Adrenal gland (tissue), 12 donors: ENCODE measurements around the gene RNF222. TPM values are rescaled to one million over a fixed set of nuclear protein-coding genes. Genes with fewer than 3 reads are reported as not detected.

Experiments
- DNase-seq, 7 donors: peaks; one replicate each; pipeline ENCODE4 v3.0.0-alpha.2; 2019 to 2020
- H3K27ac ChIP-seq, 5 donors: fragments of 200-600 bp; sonication (generic) in 4 of 5; 1 replicate in 3 of 5; 2 replicates in 2 of 5; pipeline versions ENCODE4 v1.5.1 to v1.8.0; 2016 to 2020; ENCODE audit warnings: mild to moderate bottlenecking in 1 of 5
- H3K27me3 ChIP-seq: fragments of 200-600 bp; 2 replicates; pipeline ENCODE4 v1.8.0; 2021
- H3K36me3 ChIP-seq, 2 donors: fragments of 200-600 bp; replicated peaks in 1 of 2; 1 replicate in 1 of 2; 2 replicates in 1 of 2; pipeline versions ENCODE4 v1.5.1 to v1.8.0; 2018 to 2022
- H3K4me1 ChIP-seq, 2 donors: fragments of 200-600 bp; replicated peaks in 1 of 2; 1 replicate in 1 of 2; 2 replicates in 1 of 2; pipeline versions ENCODE4 v1.5.1 to v1.8.0; 2018 to 2021
- H3K4me3 ChIP-seq, 4 donors: fragments of 200-600 bp; sonication (generic) in 3 of 4; one replicate each; pipeline ENCODE4 v1.5.1; 2016 to 2018
- H3K9me3 ChIP-seq, 3 donors: fragments of 200-600 bp; sonication (generic) in 1 of 3; replicated peaks in 1 of 3; 1 replicate in 2 of 3; 2 replicates in 1 of 3; pipeline versions ENCODE4 v1.5.1 to v1.8.0; 2016 to 2021
- POLR2A ChIP-seq, 2 donors: fragments of 450-650 bp; IDR thresholded peaks; one replicate each; pipeline ENCODE4 v1.6.1; 2017; ENCODE audit warnings: antibody characterized with exemption in 2 of 2, mild to moderate bottlenecking in 2 of 2, moderate library complexity in 1 of 2
- WGBS, 4 donors: extraction: QIAGEN DNeasy Blood & Tissue Kit in 2 of 4; methylation state at CpG; one replicate each; pipeline versions ENCODE4 v1.1.5 to v1.1.7; 2013 to 2017; 5-methylcytosine and 5-hydroxymethylcytosine counted together
- intact Hi-C, 2 donors: fragments of 100-400 bp; cut with DNase I; formaldehyde crosslinking; loops; one replicate each; pipeline versions ENCODE4 v1.14.1 to v1.15.0; 2022 to 2023
- polyA plus RNA-seq, 3 donors: library from polyadenylated mRNA; stranded (reverse); fragments of 200-250 nt in 2 of 3; fragments of 350-450 nt in 1 of 3; fragmentation: Illumina TruSeq in 1 of 3; extraction: RNeasy Lipid Tissue Mini Kit (QIAGEN cat#74804) in 1 of 3; gene quantifications; one replicate each; pipeline ENCODE4 v1.2.3, GENCODE V29; 2013 to 2014
- total RNA-seq, 9 donors: library from RNA; depleted of rRNA in 4 of 9; stranded (reverse); fragments of >200 nt in 4 of 9; fragments of 120-200 nt in 1 of 9; fragmentation: NEBNext Ultra II Directional in 1 of 9; extraction: Animal tissue kit (Norgen Biotek cat#: 25700) in 1 of 9; gene quantifications; one replicate each; pipeline versions ENCODE4 v1.1.0 to v1.2.4, GENCODE V29; 2013 to 2023
- TF ChIP-seq, protein P1 (sequence below), 6 experiments: fragments of 450-650 bp in 4 of 6; fragments of 200-600 bp in 2 of 6; sonication (generic) in 1 of 6; IDR thresholded peaks; 1 replicate in 5 of 6; 2 replicates in 1 of 6; pipeline versions ENCODE4 v1.5.1 to v1.8.0; 2016 to 2021; ENCODE audit warnings: antibody characterized with exemption in 6 of 6, mild to moderate bottlenecking in 2 of 6, moderate library complexity in 1 of 6
- donor health status: healthy with polysubstance abuse.
- donor health status: Bipolar disorder and iron deficiency.
- donor health status: DM: yes; HTN: yes; CAD: no.
- donor health status: DM: no; HTN: no; CAD: no.
- donor health status: DM: no; HTN: no; CAD: no.
- donor health status: DM: yes; HTN: yes; CAD: no.

RNF222 gene
- total and polyA plus RNA-seq, 12 donors = not detected

DNA sequence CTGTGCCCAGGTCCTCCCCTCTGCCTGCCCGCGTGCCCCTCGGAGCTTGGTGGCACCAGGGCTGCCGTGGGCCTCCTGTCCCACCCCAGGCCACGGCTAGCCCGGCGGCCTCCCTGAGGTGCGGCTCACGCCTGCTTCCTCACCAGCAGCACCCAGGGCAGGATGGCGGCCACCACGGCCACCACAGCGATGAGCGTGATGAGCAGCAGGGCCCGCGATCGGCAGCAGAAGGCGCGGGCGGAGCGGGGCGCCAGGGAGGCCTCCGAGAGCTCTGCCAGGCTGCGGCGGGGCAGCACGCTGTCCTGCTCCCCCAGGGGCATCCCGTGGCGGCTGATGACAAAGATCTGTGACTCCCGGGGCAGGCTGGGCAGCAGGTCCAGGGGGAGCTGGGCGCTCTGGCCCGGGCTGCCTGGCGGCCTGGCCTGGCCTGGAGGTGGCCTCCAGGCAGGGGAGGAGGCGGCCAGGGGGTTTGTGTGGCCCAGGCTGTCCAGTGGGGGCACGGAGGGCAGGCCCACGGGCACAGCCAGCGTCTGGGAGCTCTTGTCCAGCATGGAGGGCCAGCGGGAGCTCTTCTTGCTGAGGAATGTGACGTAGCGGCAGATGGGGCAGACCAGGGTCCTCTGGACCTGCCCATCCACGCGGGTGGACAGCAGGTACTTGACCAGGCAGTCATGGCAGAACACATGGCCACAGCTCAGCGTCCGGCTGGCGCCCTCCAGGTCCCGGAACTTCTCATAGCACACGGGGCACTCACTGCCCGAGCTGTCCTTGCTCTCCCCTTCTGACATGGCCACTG, 4.8 kb downstream of the RNF222 start:
- TF ChIP-seq, protein P1, sequence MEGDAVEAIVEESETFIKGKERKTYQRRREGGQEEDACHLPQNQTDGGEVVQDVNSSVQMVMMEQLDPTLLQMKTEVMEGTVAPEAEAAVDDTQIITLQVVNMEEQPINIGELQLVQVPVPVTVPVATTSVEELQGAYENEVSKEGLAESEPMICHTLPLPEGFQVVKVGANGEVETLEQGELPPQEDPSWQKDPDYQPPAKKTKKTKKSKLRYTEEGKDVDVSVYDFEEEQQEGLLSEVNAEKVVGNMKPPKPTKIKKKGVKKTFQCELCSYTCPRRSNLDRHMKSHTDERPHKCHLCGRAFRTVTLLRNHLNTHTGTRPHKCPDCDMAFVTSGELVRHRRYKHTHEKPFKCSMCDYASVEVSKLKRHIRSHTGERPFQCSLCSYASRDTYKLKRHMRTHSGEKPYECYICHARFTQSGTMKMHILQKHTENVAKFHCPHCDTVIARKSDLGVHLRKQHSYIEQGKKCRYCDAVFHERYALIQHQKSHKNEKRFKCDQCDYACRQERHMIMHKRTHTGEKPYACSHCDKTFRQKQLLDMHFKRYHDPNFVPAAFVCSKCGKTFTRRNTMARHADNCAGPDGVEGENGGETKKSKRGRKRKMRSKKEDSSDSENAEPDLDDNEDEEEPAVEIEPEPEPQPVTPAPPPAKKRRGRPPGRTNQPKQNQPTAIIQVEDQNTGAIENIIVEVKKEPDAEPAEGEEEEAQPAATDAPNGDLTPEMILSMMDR (IDR thresholded peaks at IDR 0.05) = no peak
- no peak for TF ChIP-seq POLR2A (IDR thresholded peaks at IDR 0.05)
- Histone ChIP-seq H3K9me3 (no peaks in the 10 kb centered on the region), H3K27ac (no peak overlapping the region), H3K27me3 (peaks cover 17% of the 10 kb centered on the region), H3K4me1 (no peaks in the 10 kb centered on the region), H3K4me3 (no peak overlapping the region), H3K36me3 (no peaks in the 10 kb centered on the region)
- intact Hi-C loops = no loop called here
- 77 to 86% (median 81%) methylated on average over 18 to 46 of the region's 46 CpGs for WGBS, 4 donors
- peak in 1 of 7 donors; percentile 13 for DNase-seq

DNA sequence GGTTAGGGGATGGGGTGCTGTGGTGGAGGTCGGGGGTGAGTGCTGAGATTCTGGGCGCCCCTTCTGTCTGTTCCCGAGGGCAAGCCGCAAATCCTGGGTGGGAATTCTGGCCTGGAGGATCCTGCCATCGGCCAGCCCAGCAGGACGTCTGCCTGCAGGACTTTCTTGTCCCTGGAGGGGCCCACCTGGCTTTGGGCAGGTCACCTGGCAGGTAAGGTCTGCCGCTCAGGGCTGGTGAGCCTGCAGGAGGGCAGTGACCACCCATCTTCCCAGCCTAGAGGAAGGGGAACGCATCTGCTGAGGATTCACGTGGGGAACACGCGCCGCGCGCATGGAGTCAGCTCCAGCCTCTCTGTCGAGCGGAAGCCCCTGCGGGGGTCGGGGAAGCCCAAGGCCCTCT, 5.4 kb downstream of the RNF222 start:
- peak in 1 of 7 donors; percentile 6 for DNase-seq
- TF ChIP-seq POLR2A (IDR thresholded peaks at IDR 0.05) = no peak
- TF ChIP-seq, protein P1 (IDR thresholded peaks at IDR 0.05) = no peak
- Histone ChIP-seq H3K4me3 (no peak overlapping the region), H3K27ac (no peak overlapping the region), H3K36me3 (no peaks in the 10 kb centered on the region), H3K9me3 (no peaks in the 10 kb centered on the region), H3K4me1 (no peaks in the 10 kb centered on the region), H3K27me3 (peaks cover 12% of the 10 kb centered on the region)
- WGBS, 4 donors = 67 to 85% (median 68%) methylated on average over 10 to 18 of the region's 18 CpGs
- intact Hi-C loops = no loop called here

DNA sequence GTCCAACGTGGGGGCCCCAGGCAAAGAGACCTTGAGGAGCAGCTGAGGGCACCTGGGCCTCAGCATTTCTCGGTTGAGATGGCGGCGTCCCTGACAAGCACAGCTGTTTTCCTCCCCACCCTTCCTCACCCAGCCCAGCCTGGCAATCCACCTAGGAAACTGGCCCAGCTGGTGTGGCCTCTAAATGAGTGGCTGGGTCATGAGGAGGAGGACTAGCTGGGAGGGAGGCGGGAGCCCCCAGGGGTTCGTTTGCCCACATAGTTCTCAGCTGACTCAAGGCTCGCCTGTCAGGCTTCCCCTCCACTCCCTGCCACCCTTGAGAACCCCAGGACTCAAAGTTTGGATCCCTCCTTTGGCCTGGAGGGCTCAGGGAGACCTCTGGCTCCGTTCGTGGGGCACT, 5.9 kb downstream of the RNF222 start:
- WGBS, 4 donors = 35 to 59% (median 45%) methylated on average over 4 to 9 of the region's 9 CpGs
- Histone ChIP-seq H3K36me3 (no peaks in the 10 kb centered on the region), H3K4me1 (no peaks in the 10 kb centered on the region), H3K27me3 (peaks cover 9% of the 10 kb centered on the region), H3K4me3 (no peak overlapping the region), H3K27ac (no peak overlapping the region), H3K9me3 (no peaks in the 10 kb centered on the region)
- peak in 1 of 7 donors; percentile 6 for DNase-seq
- no peak for TF ChIP-seq POLR2A (IDR thresholded peaks at IDR 0.05)
- TF ChIP-seq, protein P1 (IDR thresholded peaks at IDR 0.05) = no peak
- intact Hi-C loops = no loop called here

DNA sequence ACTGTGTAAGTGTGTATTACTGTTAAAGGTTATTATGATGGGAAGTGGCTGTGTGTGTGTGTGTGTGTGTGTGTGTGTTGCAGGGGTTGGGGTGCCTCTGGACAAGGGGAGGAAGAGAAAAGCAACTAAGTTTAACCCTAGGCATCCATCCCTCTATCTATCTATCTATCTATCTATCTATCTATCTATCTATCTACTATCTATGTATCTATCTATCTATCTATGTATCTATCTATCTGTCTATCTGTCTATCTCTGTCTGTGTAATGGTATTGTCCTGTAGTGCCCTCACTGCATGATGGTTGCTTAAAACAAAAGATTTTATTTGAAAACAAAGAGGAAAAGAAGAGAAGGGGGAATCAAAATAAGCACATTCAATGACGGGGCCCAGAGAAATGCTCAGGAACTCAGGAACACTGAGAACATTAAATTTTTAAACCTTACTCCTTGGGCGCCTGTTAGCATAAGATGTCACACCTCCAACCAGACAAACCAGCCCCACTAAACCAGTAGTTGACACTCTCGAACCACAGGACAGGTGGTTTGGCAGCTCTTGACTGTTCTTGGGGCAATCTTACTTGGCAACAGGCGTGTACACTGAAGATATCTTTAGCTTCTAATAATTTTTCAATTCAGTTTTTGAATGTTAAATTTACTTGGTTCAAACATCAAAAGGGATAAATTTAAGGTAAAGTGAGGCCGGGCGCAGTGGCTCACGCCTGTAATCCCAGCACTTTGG, 9.5 kb downstream of the RNF222 start:
- Histone ChIP-seq H3K27ac (no peak overlapping the region), H3K27me3 (no peaks in the 10 kb centered on the region), H3K9me3 (no peaks in the 10 kb centered on the region), H3K36me3 (no peaks in the 10 kb centered on the region), H3K4me1 (peaks cover 0 to 6% of the 10 kb centered on the region in 2 donors), H3K4me3 (no peak overlapping the region)
- intact Hi-C loops = loop anchor here in 1 of 2 donors (10.0 kb wide), 1 partner anchor 357 kb away; the partner anchor contains the start of gene CCDC42
- no peak for DNase-seq
- no peak for TF ChIP-seq POLR2A (IDR thresholded peaks at IDR 0.05)
- TF ChIP-seq, protein P1 (IDR thresholded peaks at IDR 0.05) = no peak
- WGBS, 4 donors = 90 to 94% (median 93%) methylated on average over 7 of the region's 7 CpGs
